ENCODE measurements around the gene KAT6B. TPM values are rescaled to one million over a fixed set of nuclear protein-coding genes. Genes with fewer than 3 reads are reported as not detected.

Gene KAT6B
- total and polyA plus RNA-seq, 5 donors, result 11.3 to 53.0 (median 46.0) TPM

GRCh38 chr10:74797550-74797949 lies 28.9 kb upstream of the KAT6B start:
- Histone ChIP-seq H3K4me1 (ENCODE audit: control insufficient read depth, insufficient read depth, low read length) (no peaks in the 10 kb centered on the region), H3K27ac (ENCODE audit: low read length) (no peak overlapping the region), H3K4me3 (ENCODE audit: low read length) (no peak overlapping the region), H3K9me3 (ENCODE audit: control insufficient read depth, low read length) (no peaks in the 10 kb centered on the region), H3K27me3 (ENCODE audit: control insufficient read depth, insufficient read depth) (no peaks in the 10 kb centered on the region)
- 88% methylated on average over 1 of the region's 1 CpG for WGBS
- no peak for DNase-seq
- no peak for ATAC-seq
- intact Hi-C loops (cut with DNase I), result no loop called here

DNA sequence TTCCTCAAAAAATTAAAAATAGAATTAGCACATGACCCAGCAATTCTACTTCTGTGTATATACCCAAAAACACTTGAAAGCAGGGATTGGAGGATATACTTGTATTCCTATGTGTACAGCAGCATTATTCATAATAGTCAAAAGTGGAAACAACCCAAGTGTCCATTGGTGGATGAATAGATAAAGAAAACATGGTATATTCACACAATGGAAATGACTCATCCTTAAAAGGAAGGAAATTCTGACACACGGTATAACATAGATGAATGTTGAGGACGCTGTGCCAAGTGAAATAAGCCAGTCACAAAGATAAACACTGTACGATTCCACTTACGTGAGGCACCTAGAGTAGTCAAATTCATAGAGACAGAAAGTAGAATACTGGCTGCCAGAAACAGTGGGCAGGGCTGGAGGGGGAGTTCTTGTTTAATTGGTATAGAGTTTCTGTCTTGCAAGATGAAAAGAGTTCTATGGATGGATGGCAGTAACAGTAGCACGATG lies 26.6 kb upstream of the KAT6B start:
- H3K4me1 ChIP-seq (ENCODE audit: control insufficient read depth, insufficient read depth, low read length), result no peaks in the 10 kb centered on the region
- ATAC-seq, result peak in 1 of 2 donors; percentile 89
- no peaks in the 10 kb centered on the region for H3K27me3 ChIP-seq (ENCODE audit: control insufficient read depth, insufficient read depth)
- 39% methylated on average over 5 of the region's 5 CpGs for WGBS
- H3K4me3 ChIP-seq (ENCODE audit: low read length), result no peak overlapping the region
- H3K27ac ChIP-seq (ENCODE audit: low read length), result no peak overlapping the region
- no peaks in the 10 kb centered on the region for H3K9me3 ChIP-seq (ENCODE audit: control insufficient read depth, low read length)
- intact Hi-C loops (cut with DNase I), result no loop called here
- no peak for DNase-seq

DNA sequence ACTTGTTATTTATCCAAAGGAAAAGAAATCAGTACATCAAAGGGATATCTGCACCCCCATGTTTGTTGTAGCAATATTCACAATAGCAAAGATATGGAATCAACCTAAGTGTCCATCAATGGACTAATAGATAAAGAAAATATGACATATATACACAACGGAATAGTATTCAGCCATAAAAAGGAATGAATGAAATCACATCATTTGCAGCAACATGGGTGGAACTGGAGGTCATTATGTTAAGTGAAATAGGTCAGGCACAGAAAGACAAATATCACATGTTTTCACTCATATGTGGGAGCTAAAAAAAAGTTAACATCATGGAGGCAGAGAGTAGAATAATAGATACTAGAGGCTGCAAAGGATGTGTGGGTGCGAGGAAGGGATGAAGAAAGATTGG lies 25.0 kb upstream of the KAT6B start:
- Histone ChIP-seq H3K27ac (ENCODE audit: low read length) (no peak overlapping the region), H3K4me1 (ENCODE audit: control insufficient read depth, insufficient read depth, low read length) (no peaks in the 10 kb centered on the region), H3K9me3 (ENCODE audit: control insufficient read depth, low read length) (no peaks in the 10 kb centered on the region), H3K4me3 (ENCODE audit: low read length) (no peak overlapping the region), H3K27me3 (ENCODE audit: control insufficient read depth, insufficient read depth) (no peaks in the 10 kb centered on the region)
- no peak for ATAC-seq
- intact Hi-C loops (cut with DNase I), result no loop called here
- DNase-seq, result no peak
- WGBS, result 91% methylated on average over 2 of the region's 2 CpGs

GRCh38 chr10:74808501-74808900 lies 17.9 kb upstream of the KAT6B start:
- intact Hi-C loops (cut with DNase I), result no loop called here
- WGBS, result 92% methylated on average over 4 of the region's 4 CpGs
- ATAC-seq (no peak), DNase-seq (no peak)
- Histone ChIP-seq H3K9me3 (ENCODE audit: control insufficient read depth, low read length) (no peaks in the 10 kb centered on the region), H3K4me1 (ENCODE audit: control insufficient read depth, insufficient read depth, low read length) (no peaks in the 10 kb centered on the region), H3K27me3 (ENCODE audit: control insufficient read depth, insufficient read depth) (no peaks in the 10 kb centered on the region), H3K27ac (ENCODE audit: low read length) (no peak overlapping the region), H3K4me3 (ENCODE audit: low read length) (no peak overlapping the region)

DNA sequence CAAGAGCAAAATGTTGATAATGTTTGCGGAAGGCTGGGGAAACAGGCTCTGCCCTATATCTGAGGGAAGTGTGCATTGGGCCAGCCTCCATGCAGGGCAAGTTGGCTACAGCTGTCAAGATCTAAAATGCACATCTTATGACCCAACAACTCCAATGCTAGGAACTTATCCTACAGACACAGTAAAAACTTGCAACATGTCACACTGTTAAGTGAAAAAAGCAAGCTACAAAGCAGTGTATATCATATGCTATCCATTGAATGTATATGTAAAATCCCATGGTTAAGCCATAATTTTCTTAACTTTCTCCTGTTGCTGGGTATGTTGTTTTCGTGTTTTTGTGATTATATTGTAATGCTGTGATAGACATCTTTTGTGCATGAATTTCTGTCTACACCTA lies 16.3 kb upstream of the KAT6B start:
- Histone ChIP-seq H3K27me3 (ENCODE audit: control insufficient read depth, insufficient read depth) (no peaks in the 10 kb centered on the region), H3K4me3 (ENCODE audit: low read length) (no peak overlapping the region), H3K27ac (ENCODE audit: low read length) (no peak overlapping the region), H3K4me1 (ENCODE audit: control insufficient read depth, insufficient read depth, low read length) (no peaks in the 10 kb centered on the region), H3K9me3 (ENCODE audit: control insufficient read depth, low read length) (no peaks in the 10 kb centered on the region)
- intact Hi-C loops (cut with DNase I), result no loop called here
- 97% methylated on average over 2 of the region's 2 CpGs for WGBS
- no peak for DNase-seq
- no peak for ATAC-seq

GRCh38 chr10:74813381-74814259 lies 12.8 kb upstream of the KAT6B start:
- H3K9me3 ChIP-seq (ENCODE audit: control insufficient read depth, low read length), result peaks cover 2% of the 10 kb centered on the region
- intact Hi-C loops (cut with DNase I), result no loop called here
- no peak for ATAC-seq
- H3K27ac ChIP-seq (ENCODE audit: low read length), result no peak overlapping the region
- H3K4me1 ChIP-seq (ENCODE audit: control insufficient read depth, insufficient read depth, low read length), result no peaks in the 10 kb centered on the region
- H3K4me3 ChIP-seq (ENCODE audit: low read length), result no peak overlapping the region
- WGBS, result 37% methylated on average over 53 of the region's 53 CpGs
- DNase-seq, result no peak
- no peaks in the 10 kb centered on the region for H3K27me3 ChIP-seq (ENCODE audit: control insufficient read depth, insufficient read depth)

DNA sequence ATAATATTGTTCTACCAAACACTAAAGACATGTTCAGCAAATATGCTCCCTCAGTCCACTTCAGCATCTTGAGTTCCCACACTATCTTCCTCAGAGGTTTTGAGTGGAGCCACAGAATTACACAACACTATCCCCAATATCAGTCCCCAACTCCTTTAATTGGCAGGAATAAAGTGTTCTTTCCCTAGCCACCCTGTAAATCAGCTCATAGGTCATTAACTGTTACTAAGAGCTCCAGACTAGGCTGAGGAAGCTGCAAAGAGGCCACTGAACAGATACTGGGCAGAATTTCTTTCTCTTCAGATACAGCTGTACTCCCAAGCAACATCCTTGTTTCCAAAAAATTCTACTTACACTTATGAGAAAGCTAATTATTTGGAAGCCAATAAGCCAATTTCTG lies 11.6 kb upstream of the KAT6B start:
- H3K4me3 ChIP-seq (ENCODE audit: low read length), result no peak overlapping the region
- ATAC-seq (peak; percentile 48 to 86), DNase-seq (no peak)
- no peaks in the 10 kb centered on the region for H3K4me1 ChIP-seq (ENCODE audit: control insufficient read depth, insufficient read depth, low read length)
- no peak overlapping the region for H3K27ac ChIP-seq (ENCODE audit: low read length)
- H3K9me3 ChIP-seq (ENCODE audit: control insufficient read depth, low read length), result peaks cover 2% of the 10 kb centered on the region
- intact Hi-C loops (cut with DNase I), result no loop called here
- H3K27me3 ChIP-seq (ENCODE audit: control insufficient read depth, insufficient read depth), result no peaks in the 10 kb centered on the region

GRCh38 chr10:74816824-74817498 lies 9.4 kb upstream of the KAT6B start:
- Histone ChIP-seq H3K4me3 (ENCODE audit: low read length) (no peak overlapping the region), H3K27ac (ENCODE audit: low read length) (no peak overlapping the region), H3K4me1 (ENCODE audit: control insufficient read depth, insufficient read depth, low read length) (no peaks in the 10 kb centered on the region), H3K27me3 (ENCODE audit: control insufficient read depth, insufficient read depth) (no peaks in the 10 kb centered on the region), H3K9me3 (ENCODE audit: control insufficient read depth, low read length) (peaks cover 2% of the 10 kb centered on the region)
- intact Hi-C loops (cut with DNase I), result no loop called here
- ATAC-seq, result no peak
- WGBS, result 88% methylated on average over 4 of the region's 4 CpGs
- DNase-seq, result no peak

- Histone ChIP-seq H3K9me3 (ENCODE audit: control insufficient read depth, low read length) (peaks cover 2% of the 10 kb centered on the region), H3K27me3 (ENCODE audit: control insufficient read depth, insufficient read depth) (no peaks in the 10 kb centered on the region), H3K27ac (ENCODE audit: low read length) (peak overlapping the region; percentile 13), H3K4me3 (ENCODE audit: low read length) (no peak overlapping the region), H3K4me1 (ENCODE audit: control insufficient read depth, insufficient read depth, low read length) (peaks cover 1% of the 10 kb centered on the region)
- DNase-seq (no peak), ATAC-seq (no peak)
- 49% methylated on average over 3 of the region's 3 CpGs for WGBS
- intact Hi-C loops (cut with DNase I), result loop anchor here in 2 of 4 donors (10.0 kb wide), 2 partner anchors 283 to 413 kb away; partner anchors contain the start of gene COMTD1 (in 1 of the 2)
These were observed 4.9 kb upstream of the KAT6B start for GRCh38 chr10:74821501-74821900.

GRCh38 chr10:74822101-74822500 lies 4.3 kb upstream of the KAT6B start:
- intact Hi-C loops (cut with DNase I), result loop anchor here in 2 of 4 donors (10.0 kb wide), 2 partner anchors 283 to 413 kb away; partner anchors contain the start of gene COMTD1 (in 1 of the 2)
- H3K9me3 ChIP-seq (ENCODE audit: control insufficient read depth, low read length), result peaks cover 1% of the 10 kb centered on the region
- H3K4me1 ChIP-seq (ENCODE audit: control insufficient read depth, insufficient read depth, low read length), result peaks cover 2% of the 10 kb centered on the region
- ATAC-seq (no peak), DNase-seq (no peak)
- H3K27ac ChIP-seq (ENCODE audit: low read length), result peak overlapping the region; percentile 78
- H3K27me3 ChIP-seq (ENCODE audit: control insufficient read depth, insufficient read depth), result no peaks in the 10 kb centered on the region
- WGBS, result 81% methylated on average over 2 of the region's 2 CpGs
- H3K4me3 ChIP-seq (ENCODE audit: low read length), result no peak overlapping the region

- intact Hi-C loops (cut with DNase I), result loop anchor here in 2 of 4 donors (10.0 kb wide), 2 partner anchors 282 to 412 kb away; partner anchors contain the start of gene COMTD1 (in 1 of the 2)
- Histone ChIP-seq H3K4me3 (ENCODE audit: low read length) (no peak overlapping the region), H3K27me3 (ENCODE audit: control insufficient read depth, insufficient read depth) (no peaks in the 10 kb centered on the region), H3K9me3 (ENCODE audit: control insufficient read depth, low read length) (no peaks in the 10 kb centered on the region), H3K4me1 (ENCODE audit: control insufficient read depth, insufficient read depth, low read length) (peaks cover 5% of the 10 kb centered on the region), H3K27ac (ENCODE audit: low read length) (peak overlapping the region; percentile 78)
- no peak for DNase-seq
- ATAC-seq, result no peak
- WGBS, result 33% methylated on average over 3 of the region's 3 CpGs
These were observed 3.8 kb upstream of the KAT6B start for GRCh38 chr10:74822521-74823089.

Measured in right cardiac atrium (tissue), 5 donors.